ENCODE results near the gene GTF3C5.
"Not testable (repeated sequence)": the region's sequence is repeated elsewhere in the genome, so short reads cannot be mapped to it uniquely, and the experiment has no call there.

GTF3C5 gene

DNA sequence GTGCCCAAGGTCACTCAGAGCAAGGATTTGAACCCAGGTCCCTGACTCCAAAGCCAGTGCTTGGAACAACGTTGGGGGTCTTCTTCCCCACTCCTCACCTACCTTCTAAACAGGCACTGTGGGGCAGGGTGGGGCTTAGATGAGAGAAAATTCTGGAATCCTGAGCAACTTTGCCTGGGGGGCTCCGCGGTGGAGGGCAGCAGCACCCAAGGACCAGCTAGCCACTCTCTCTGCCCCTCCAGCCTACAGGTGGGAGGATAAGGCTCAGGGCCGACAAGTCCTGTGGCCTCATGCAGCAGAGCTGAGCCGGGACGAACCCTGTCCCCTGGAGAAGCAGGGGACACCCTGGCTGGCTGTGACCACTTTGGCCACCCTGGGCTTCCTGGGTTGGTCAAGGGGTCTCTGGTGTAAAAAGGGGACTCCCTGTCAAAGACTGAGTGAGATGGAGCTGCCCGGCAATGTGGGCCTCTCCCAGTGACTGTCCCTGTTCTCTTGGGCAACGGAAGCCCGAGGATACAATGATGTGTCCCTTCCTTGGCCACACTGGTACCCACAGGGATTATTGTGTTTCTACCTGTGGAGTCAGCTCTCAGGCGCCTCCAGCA lies 57.5 kb downstream of the GTF3C5 start:
- no peak overlapping the region for H3K4me3 ChIP-seq (ENCODE audit: low read depth, low read length)
- TF ChIP-seq, protein P1, sequence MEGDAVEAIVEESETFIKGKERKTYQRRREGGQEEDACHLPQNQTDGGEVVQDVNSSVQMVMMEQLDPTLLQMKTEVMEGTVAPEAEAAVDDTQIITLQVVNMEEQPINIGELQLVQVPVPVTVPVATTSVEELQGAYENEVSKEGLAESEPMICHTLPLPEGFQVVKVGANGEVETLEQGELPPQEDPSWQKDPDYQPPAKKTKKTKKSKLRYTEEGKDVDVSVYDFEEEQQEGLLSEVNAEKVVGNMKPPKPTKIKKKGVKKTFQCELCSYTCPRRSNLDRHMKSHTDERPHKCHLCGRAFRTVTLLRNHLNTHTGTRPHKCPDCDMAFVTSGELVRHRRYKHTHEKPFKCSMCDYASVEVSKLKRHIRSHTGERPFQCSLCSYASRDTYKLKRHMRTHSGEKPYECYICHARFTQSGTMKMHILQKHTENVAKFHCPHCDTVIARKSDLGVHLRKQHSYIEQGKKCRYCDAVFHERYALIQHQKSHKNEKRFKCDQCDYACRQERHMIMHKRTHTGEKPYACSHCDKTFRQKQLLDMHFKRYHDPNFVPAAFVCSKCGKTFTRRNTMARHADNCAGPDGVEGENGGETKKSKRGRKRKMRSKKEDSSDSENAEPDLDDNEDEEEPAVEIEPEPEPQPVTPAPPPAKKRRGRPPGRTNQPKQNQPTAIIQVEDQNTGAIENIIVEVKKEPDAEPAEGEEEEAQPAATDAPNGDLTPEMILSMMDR (IDR thresholded peaks at IDR 0.05; ENCODE audit: low read depth, low read length): no peak

DNA sequence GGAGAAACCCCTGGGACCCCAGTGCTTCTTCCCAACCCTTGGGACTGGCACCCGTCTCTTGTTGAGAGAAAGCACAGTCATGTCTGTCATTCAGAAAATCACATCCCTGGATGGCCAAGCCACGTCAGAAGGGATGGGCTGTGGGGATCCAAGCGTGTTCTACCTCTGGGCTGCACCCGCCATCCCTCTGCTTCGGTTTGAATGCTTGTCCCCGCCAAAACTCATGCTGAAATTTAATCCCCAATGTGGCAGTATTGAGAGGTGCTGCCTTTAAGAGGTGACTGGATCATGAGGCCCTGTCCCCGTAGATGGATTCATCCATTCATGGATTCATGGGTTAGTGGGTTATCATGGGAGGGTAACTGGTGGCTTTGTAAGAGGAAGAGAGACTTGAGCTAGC lies 58.0 kb downstream of the GTF3C5 start:
- no peak overlapping the region for H3K4me3 ChIP-seq (ENCODE audit: low read depth, low read length)
- TF ChIP-seq, protein P1 (IDR thresholded peaks at IDR 0.05; ENCODE audit: low read depth, low read length): no peak

DNA sequence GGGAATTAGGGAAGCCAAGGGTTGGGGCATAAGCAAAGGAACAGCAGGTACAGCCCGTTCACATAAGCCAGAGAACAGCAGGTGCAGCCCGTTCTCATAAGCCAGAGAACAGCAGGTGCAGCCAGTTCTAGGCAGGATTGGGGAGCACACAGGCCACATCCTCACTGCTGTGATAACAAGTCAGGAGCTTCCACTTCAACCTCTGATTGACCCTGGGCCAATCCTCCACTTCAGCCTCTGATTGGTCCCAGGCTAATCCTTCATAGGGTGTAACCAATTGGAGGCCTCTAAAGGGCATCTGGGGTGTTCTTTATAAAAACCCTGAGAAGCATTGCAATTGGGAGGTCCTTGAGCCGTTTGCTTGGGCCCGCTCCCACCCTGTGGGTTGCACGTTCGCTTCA lies 58.5 kb downstream of the GTF3C5 start:
- TF ChIP-seq, protein P1 (IDR thresholded peaks at IDR 0.05; ENCODE audit: low read depth, low read length): no peak
- no peak overlapping the region for H3K4me3 ChIP-seq (ENCODE audit: low read depth, low read length)

DNA sequence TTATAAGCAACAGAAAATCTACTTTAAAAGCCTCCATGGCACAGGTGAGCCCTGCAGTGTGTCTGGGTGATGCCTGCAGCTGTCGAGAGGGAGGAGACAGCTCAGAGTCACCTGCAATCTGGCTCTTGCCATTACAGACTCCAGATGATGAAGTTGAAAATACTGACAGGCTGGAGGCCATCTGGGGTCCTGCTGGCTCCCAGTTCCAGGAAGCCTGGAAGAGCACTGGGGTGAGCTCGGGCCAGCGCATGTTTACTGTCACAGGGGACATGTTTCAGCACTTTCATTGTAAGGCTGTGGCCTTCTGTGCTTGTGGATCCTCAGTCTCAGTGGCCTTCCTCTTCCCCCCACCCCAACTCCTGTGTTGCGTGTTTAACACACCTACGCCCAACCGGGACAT lies 59.4 kb downstream of the GTF3C5 start:
- TF ChIP-seq, protein P1 (IDR thresholded peaks at IDR 0.05; ENCODE audit: low read depth, low read length): no peak
- no peak overlapping the region for H3K4me3 ChIP-seq (ENCODE audit: low read depth, low read length)

DNA sequence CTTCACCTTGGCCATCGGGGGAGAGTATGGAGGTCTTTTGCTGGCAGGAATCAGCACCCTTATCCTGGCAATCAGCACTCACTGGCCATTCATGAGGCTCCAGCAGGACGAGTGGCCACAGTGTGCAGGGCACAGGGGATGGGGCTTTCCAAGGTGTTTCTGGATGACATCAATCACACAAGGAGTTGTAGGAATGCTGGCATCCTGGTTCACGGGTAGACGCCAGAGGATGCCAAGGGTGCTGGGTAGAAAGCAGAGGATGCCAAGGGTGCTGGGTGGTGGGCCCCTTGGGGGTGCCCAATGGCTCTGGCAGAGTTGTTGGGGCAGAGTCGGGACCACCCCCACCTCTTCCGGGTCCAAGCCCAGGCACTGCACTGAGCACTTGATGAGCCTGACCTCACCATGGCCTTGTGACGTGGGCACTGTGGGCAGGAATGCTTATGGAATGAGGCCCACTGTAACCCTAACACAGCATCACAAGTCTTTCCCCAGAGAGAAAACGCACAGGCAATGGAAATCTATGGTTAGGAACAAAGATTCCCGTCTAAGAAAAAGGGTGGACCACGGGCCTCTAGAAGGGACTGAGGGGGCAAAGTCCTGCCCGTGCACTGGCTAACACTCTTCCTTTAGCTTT lies 60.1 kb downstream of the GTF3C5 start:
- H3K4me3 ChIP-seq (ENCODE audit: low read depth, low read length): no peak overlapping the region
- TF ChIP-seq, protein P1 (IDR thresholded peaks at IDR 0.05; ENCODE audit: low read depth, low read length): no peak

DNA sequence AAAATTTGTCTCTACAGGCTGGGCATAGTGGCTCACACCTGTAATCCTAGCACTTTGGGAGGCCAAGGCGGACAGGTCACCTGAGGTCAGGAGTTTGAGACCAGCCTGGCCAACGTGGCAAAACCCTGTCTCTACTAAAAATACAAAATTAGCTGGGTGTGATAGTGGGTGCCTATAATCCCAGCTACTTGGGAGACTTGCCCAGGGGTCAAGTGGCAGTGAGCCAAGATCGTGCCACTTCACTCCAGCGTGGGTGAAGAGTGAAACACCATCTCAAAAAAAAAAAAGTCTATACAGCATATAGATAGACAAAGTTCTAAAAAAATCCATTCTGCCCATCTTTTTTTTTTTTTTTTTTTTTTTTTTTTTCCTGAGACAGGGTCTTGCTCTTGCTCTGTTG lies 63.6 kb downstream of the GTF3C5 start:
- not testable (repeated sequence) for H3K4me3 ChIP-seq (ENCODE audit: low read depth, low read length)

DNA sequence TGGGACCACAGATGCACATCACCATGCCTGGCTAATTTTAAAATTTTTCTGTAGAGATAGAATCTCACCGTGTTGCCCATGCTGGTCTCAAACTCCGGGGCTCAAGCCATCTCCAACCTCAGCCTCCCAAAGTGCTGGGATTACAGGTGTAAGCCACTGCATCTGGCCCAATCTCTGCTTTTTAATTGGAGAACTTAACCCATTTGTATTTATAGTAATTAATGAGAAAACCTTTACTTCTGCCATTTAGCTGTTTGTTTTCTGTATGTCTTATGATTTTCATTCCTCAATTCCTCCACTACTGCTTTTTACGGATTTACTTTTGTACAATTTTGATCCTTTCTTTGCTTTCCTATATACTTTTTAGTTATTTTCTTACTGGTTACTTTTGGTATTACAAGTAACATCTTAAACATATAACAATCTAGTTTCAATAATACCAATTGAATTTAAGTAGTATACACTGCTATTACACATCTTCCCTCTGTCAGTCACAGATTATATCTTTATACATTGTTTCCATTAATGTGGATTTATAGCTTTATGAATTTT lies 64.1 kb downstream of the GTF3C5 start:
- TF ChIP-seq, protein P1 (IDR thresholded peaks at IDR 0.05; ENCODE audit: low read depth, low read length): no peak
- H3K4me3 ChIP-seq (ENCODE audit: low read depth, low read length): no peak overlapping the region

Measured in WI38 (cell line).